Kidney epithelial cell (primary cell): ENCODE measurements around the gene RBM17. TPM values are rescaled to one million over a fixed set of nuclear protein-coding genes. Genes with fewer than 3 reads are reported as not detected.

Experiments
- DNase-seq: peaks from one replicate; pipeline ENCODE4 v3.0.0-alpha.2; 2010; ENCODE audit warnings: low read depth
- H3K27me3 ChIP-seq: 2 replicates; pipeline ENCODE4 v1.6.0; 2011; ENCODE audit warnings: low read length; ENCODE audit not compliant: control insufficient read depth, insufficient read depth
- H3K36me3 ChIP-seq: 2 replicates; pipeline ENCODE4 v1.5.1; 2011; ENCODE audit warnings: low read length; ENCODE audit not compliant: control insufficient read depth, insufficient read depth
- H3K4me3 ChIP-seq: 2 replicates; pipeline ENCODE4 v1.5.1; 2011; ENCODE audit warnings: low read depth, mild to moderate bottlenecking, control low read depth, low read length
- CTCF ChIP-seq: IDR thresholded peaks from 2 replicates; pipeline ENCODE4 v1.5.1; 2011; ENCODE audit warnings: mild to moderate bottlenecking, moderate library complexity, low read length, control low read depth, inconsistent platforms; ENCODE audit not compliant: insufficient read depth, poor library complexity, severe bottlenecking
- total RNA-seq: library from RNA; depleted of rRNA; stranded (reverse); fragments of >200 nt; gene quantifications from 2 replicates; pipeline ENCODE4 v1.2.3, GENCODE V29; 2015

The RBM17 gene
- total RNA-seq, 1 donor from 2014 or later = 37.8 TPM

- no peak for TF ChIP-seq CTCF
- no peak overlapping the region for H3K4me3 ChIP-seq
- no peak for DNase-seq
- H3K27me3 ChIP-seq = no peaks in the 10 kb centered on the region
- no peaks in the 10 kb centered on the region for H3K36me3 ChIP-seq
Observed at GRCh38 chr10:6153845-6154244, 65.0 kb downstream of the RBM17 start.

GRCh38 chr10:6154566-6154965 is 65.7 kb downstream of the RBM17 start:
- no peak for TF ChIP-seq CTCF
- Histone ChIP-seq H3K27me3 (no peaks in the 10 kb centered on the region), H3K36me3 (no peaks in the 10 kb centered on the region), H3K4me3 (no peak overlapping the region)
- no peak for DNase-seq

- H3K27me3 ChIP-seq = no peaks in the 10 kb centered on the region
- TF ChIP-seq CTCF = no peak
- DNase-seq = no peak
- H3K36me3 ChIP-seq = no peaks in the 10 kb centered on the region
- H3K4me3 ChIP-seq = no peak overlapping the region
Observed at GRCh38 chr10:6158276-6158675, 69.4 kb downstream of the RBM17 start.

GRCh38 chr10:6161921-6162320 is 73.1 kb downstream of the RBM17 start:
- Histone ChIP-seq H3K36me3 (no peaks in the 10 kb centered on the region), H3K4me3 (no peak overlapping the region), H3K27me3 (no peaks in the 10 kb centered on the region)
- TF ChIP-seq CTCF = no peak
- DNase-seq = no peak

GRCh38 chr10:6162589-6163356 is 73.9 kb downstream of the RBM17 start:
- no peaks in the 10 kb centered on the region for H3K36me3 ChIP-seq
- H3K4me3 ChIP-seq = no peak overlapping the region
- no peak for DNase-seq
- no peak for TF ChIP-seq CTCF
- no peaks in the 10 kb centered on the region for H3K27me3 ChIP-seq
